PC-3 (cell line): ENCODE data around the gene DIPK2B. TPM values are rescaled to one million over a fixed set of nuclear protein-coding genes. Genes with fewer than 3 reads are reported as not detected.

Experiments used
- ATAC-seq: fragments of 200-7000 bp; cut with Tn5 transposase; 2 replicates; pipeline ENCODE4 v1.9.1; 2020; ENCODE audit warnings: mild to moderate bottlenecking, moderate library complexity
- BruUV-seq: library from RNA; stranded (reverse); fragments of 400-500 nt; replicated peaks from 2 replicates; lab custom pipeline; 2021; lab: Mats Ljungman, UMichigan
- CTCF ChIA-PET: fragments of 300-600 bp; sonication (Branson Sonifier 250); formaldehyde crosslinking; loops from one replicate; lab custom pipeline; 2022; ENCODE audit warnings: antibody characterized with exemption; lab: Charles Lee
- POLR2A ChIA-PET: fragments of 300-600 bp; sonication (Branson Sonifier 250); formaldehyde crosslinking; loops from one replicate; lab custom pipeline; 2022; ENCODE audit warnings: antibody characterized with exemption; ENCODE audit not compliant: unreplicated experiment; lab: Charles Lee
- DNase-seq: peaks from one replicate; pipeline ENCODE4 v3.0.0-alpha.2; 2015
- H2AFZ ChIP-seq: fragments of 300-600 bp; sonication (generic); 2 replicates; pipeline ENCODE4 v1.6.0; 2016; ENCODE audit warnings: antibody characterized with exemption, low read length
- H3F3A ChIP-seq: fragments of 300-600 bp; sonication (generic); one replicate; pipeline ENCODE4 v1.6.0; 2017; ENCODE audit warnings: antibody characterized with exemption, low read length, control low read depth, mild to moderate bottlenecking; ENCODE audit not compliant: unreplicated experiment
- H3K27ac ChIP-seq: fragments of 300-600 bp; sonication (generic); 2 replicates; pipeline ENCODE4 v1.5.1; 2016; ENCODE audit warnings: mild to moderate bottlenecking, low read length
- H3K27me3 ChIP-seq: fragments of 300-600 bp; sonication (generic); 2 replicates; pipeline ENCODE4 v1.6.1; 2016; ENCODE audit warnings: low read length, mixed read lengths
- H3K36me3 ChIP-seq: fragments of 300-600 bp; sonication (generic); 2 replicates; pipeline ENCODE4 v1.6.1; 2016; ENCODE audit warnings: low read depth, mixed run types, low read length, mixed read lengths
- H3K4me1 ChIP-seq: fragments of 300-600 bp; sonication (generic); 2 replicates; pipeline ENCODE4 v1.5.1; 2016; ENCODE audit warnings: low read length; ENCODE audit not compliant: insufficient read depth
- H3K4me2 ChIP-seq: fragments of 300-600 bp; sonication (generic); 2 replicates; pipeline ENCODE4 v1.6.0; 2016; ENCODE audit warnings: low read length
- H3K4me3 ChIP-seq: fragments of 300-600 bp; sonication (generic); 2 replicates; pipeline ENCODE4 v1.5.1; 2016; ENCODE audit warnings: mild to moderate bottlenecking, low read length, mixed read lengths
- H3K79me2 ChIP-seq: fragments of 300-600 bp; sonication (generic); 2 replicates; pipeline ENCODE4 v1.6.1; 2017; ENCODE audit warnings: low read length, mixed read lengths
- H3K9ac ChIP-seq: fragments of 300-600 bp; sonication (generic); 2 replicates; pipeline ENCODE4 v1.6.0; 2016; ENCODE audit warnings: mild to moderate bottlenecking, low read length
- H3K9me2 ChIP-seq: fragments of 300-600 bp; sonication (generic); replicated peaks from 2 replicates; pipeline ENCODE4 v1.6.1; 2016; ENCODE audit warnings: mixed run types, low read length, mixed read lengths
- H3K9me3 ChIP-seq: fragments of 300-600 bp; sonication (generic); 2 replicates; pipeline ENCODE4 v1.6.1; 2016; ENCODE audit warnings: low read length, mixed read lengths
- H4K20me1 ChIP-seq: fragments of 300-600 bp; sonication (generic); 2 replicates; pipeline ENCODE4 v1.6.1; 2016; ENCODE audit warnings: low read length, mixed read lengths
- CTCF ChIP-seq: fragments of 300-600 bp; sonication (generic); conservative IDR thresholded peaks from 2 replicates; pipeline ENCODE4 v1.5.1; 2017; ENCODE audit warnings: antibody characterized with exemption, low read depth, mild to moderate bottlenecking, low read length
- EZH2 ChIP-seq: fragments of 300-600 bp; sonication (generic); IDR thresholded peaks from one replicate; pipeline ENCODE4 v1.6.1; 2017; ENCODE audit warnings: antibody characterized with exemption, mild to moderate bottlenecking, low read length; ENCODE audit not compliant: unreplicated experiment
- EZH2phosphoT487 ChIP-seq: fragments of 300-600 bp; sonication (generic); IDR thresholded peaks from 2 replicates; pipeline ENCODE4 v1.6.1; 2018; ENCODE audit warnings: mild to moderate bottlenecking, antibody characterized with exemption, low read length, borderline replicate concordance
- intact Hi-C: fragments of 100-400 bp; cut with micrococcal nuclease; formaldehyde crosslinking; loops from 2 replicates; pipeline ENCODE4 v1.9.0; 2023
- total RNA-seq: library from RNA; depleted of rRNA; stranded (reverse); fragments of >200 nt; gene quantifications from 2 replicates; pipeline ENCODE4 v1.2.3, GENCODE V29; 2014

Gene DIPK2B
- total RNA-seq, 1 experiment from 2014 or later, result 0.18 TPM

GRCh38 chrX:45208121-45208856 is 7.6 kb upstream of the DIPK2B start:
- no peak for TF ChIP-seq CTCF
- no peak for TF ChIP-seq EZH2
- TF ChIP-seq EZH2phosphoT487, result no peak
- no peaks in the 10 kb centered on the region for H3K27me3 ChIP-seq
- H3K9me2 ChIP-seq, result no peaks in the 10 kb centered on the region
- H3K4me2 ChIP-seq, result no peak overlapping the region
- ChIA-PET POLR2A (no interaction called here), CTCF (no interaction called here)
- H3K36me3 ChIP-seq, result no peaks in the 10 kb centered on the region
- intact Hi-C loops, result no loop called here
- H3K27ac ChIP-seq, result no peak overlapping the region
- no peak overlapping the region for H3K9ac ChIP-seq
- no peaks in the 10 kb centered on the region for H3F3A ChIP-seq
- H2AFZ ChIP-seq, result no peak overlapping the region
- H4K20me1 ChIP-seq, result no peaks in the 10 kb centered on the region
- no peaks in the 10 kb centered on the region for H3K4me1 ChIP-seq
- no peak overlapping the region for H3K4me3 ChIP-seq
- DNase-seq, result no peak
- ATAC-seq, result no peak
- no peaks in the 10 kb centered on the region for H3K79me2 ChIP-seq
- no peaks in the 10 kb centered on the region for H3K9me3 ChIP-seq
- BruUV-seq, result no TSS peak

- CTCF ChIA-PET, result no interaction called here
- TF ChIP-seq EZH2phosphoT487, result no peak
- TF ChIP-seq EZH2, result no peak
- no peak for TF ChIP-seq CTCF
Observed at GRCh38 chrX:45202171-45202570, 1.5 kb upstream of the DIPK2B start.

GRCh38 chrX:45198706-45199105 is 2.0 kb downstream of the DIPK2B start:
- POLR2A ChIA-PET, result no interaction called here

More at GRCh38 chrX:45202171-45202570, 1.5 kb upstream of the DIPK2B start:
- no peak overlapping the region for H3K4me3 ChIP-seq
- intact Hi-C loops, result loop anchor here (5.0 kb wide), 1 partner anchor 95 kb away; no protein-coding TSS in a partner anchor
- H3F3A ChIP-seq, result no peaks in the 10 kb centered on the region
- H2AFZ ChIP-seq, result peak overlapping the region; percentile 69
- peak overlapping the region; percentile 63 for H3K27ac ChIP-seq
- no peaks in the 10 kb centered on the region for H3K9me2 ChIP-seq
- no peaks in the 10 kb centered on the region for H3K79me2 ChIP-seq
- ATAC-seq, result peak; percentile 92
- H3K4me1 ChIP-seq, result peaks cover 16% of the 10 kb centered on the region
- DNase-seq, result peak; percentile 68
- no peaks in the 10 kb centered on the region for H3K36me3 ChIP-seq
- H3K4me2 ChIP-seq, result peak overlapping the region; percentile 61
- POLR2A ChIA-PET, result no interaction called here
- peak overlapping the region; percentile 46 for H3K9ac ChIP-seq
- H3K27me3 ChIP-seq, result no peaks in the 10 kb centered on the region
- no TSS peak for BruUV-seq
- no peaks in the 10 kb centered on the region for H3K9me3 ChIP-seq
- H4K20me1 ChIP-seq, result no peaks in the 10 kb centered on the region

More at GRCh38 chrX:45198706-45199105, 2.0 kb downstream of the DIPK2B start:
- H3K27ac ChIP-seq, result peak overlapping the region; percentile 16; the same call in 1 of the 2 replicates
- ATAC-seq (no peak), DNase-seq (no peak)
- H3K9ac ChIP-seq, result no peak overlapping the region
- H3K27me3 ChIP-seq, result no peaks in the 10 kb centered on the region
- no peaks in the 10 kb centered on the region for H3K79me2 ChIP-seq
- no peak overlapping the region for H3K4me3 ChIP-seq
- H4K20me1 ChIP-seq, result no peaks in the 10 kb centered on the region
- H3K4me2 ChIP-seq, result no peak overlapping the region
- H3K36me3 ChIP-seq, result no peaks in the 10 kb centered on the region
- TF ChIP-seq EZH2phosphoT487 (no peak), CTCF (no peak), EZH2 (no peak)
- no peaks in the 10 kb centered on the region for H3F3A ChIP-seq
- H2AFZ ChIP-seq, result no peak overlapping the region
- intact Hi-C loops, result no loop called here
- CTCF ChIA-PET, result no interaction called here
- no peaks in the 10 kb centered on the region for H3K9me3 ChIP-seq
- BruUV-seq, result no TSS peak
- H3K4me1 ChIP-seq, result peaks cover 30% of the 10 kb centered on the region
- no peaks in the 10 kb centered on the region for H3K9me2 ChIP-seq
